ENCODE measurements around the gene GRID1.

GRCh38 chr10:86205306-86206239 lies 161.0 kb downstream of the GRID1 start:
- TF ChIP-seq FOS (IDR thresholded peaks at IDR 0.05; ENCODE audit: borderline replicate concordance, extremely low read depth, insufficient read length) (no peak), POLR2A (IDR thresholded peaks at IDR 0.05; ENCODE audit: low read depth, low read length) (no peak)
